ENCODE measurements around the gene RIMBP3C. TPM values are rescaled to one million over a fixed set of nuclear protein-coding genes. Genes with fewer than 3 reads are reported as not detected.
"Not testable (repeated sequence)": the region's sequence is repeated elsewhere in the genome, so short reads cannot be mapped to it uniquely, and the experiment has no call there.

RIMBP3C gene
- total RNA-seq, 4 donors from 2014 or later = not detected

GRCh38 chr22:21569459-21570170, 18.4 kb upstream of the RIMBP3C start:
- TF ChIP-seq, protein P1, sequence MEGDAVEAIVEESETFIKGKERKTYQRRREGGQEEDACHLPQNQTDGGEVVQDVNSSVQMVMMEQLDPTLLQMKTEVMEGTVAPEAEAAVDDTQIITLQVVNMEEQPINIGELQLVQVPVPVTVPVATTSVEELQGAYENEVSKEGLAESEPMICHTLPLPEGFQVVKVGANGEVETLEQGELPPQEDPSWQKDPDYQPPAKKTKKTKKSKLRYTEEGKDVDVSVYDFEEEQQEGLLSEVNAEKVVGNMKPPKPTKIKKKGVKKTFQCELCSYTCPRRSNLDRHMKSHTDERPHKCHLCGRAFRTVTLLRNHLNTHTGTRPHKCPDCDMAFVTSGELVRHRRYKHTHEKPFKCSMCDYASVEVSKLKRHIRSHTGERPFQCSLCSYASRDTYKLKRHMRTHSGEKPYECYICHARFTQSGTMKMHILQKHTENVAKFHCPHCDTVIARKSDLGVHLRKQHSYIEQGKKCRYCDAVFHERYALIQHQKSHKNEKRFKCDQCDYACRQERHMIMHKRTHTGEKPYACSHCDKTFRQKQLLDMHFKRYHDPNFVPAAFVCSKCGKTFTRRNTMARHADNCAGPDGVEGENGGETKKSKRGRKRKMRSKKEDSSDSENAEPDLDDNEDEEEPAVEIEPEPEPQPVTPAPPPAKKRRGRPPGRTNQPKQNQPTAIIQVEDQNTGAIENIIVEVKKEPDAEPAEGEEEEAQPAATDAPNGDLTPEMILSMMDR (IDR thresholded peaks at IDR 0.05) = no peak
- no peak for TF ChIP-seq POLR2A (IDR thresholded peaks at IDR 0.05)
- Histone ChIP-seq H3K9me3 (no peaks in the 10 kb centered on the region), H3K27me3 (no peaks in the 10 kb centered on the region), H3K36me3 (peaks cover 0 to 3% (median 0%) of the 10 kb centered on the region in 3 donors), H3K4me3 (peak overlapping the region in 2 of 4 donors; percentile 68 to 82), H3K27ac (peak overlapping the region in 2 of 4 donors; percentile 94 to 97), H3K4me1 (peaks cover 47 to 68% (median 55%) of the 10 kb centered on the region in 3 donors)
- DNase-seq = no peak
- intact Hi-C loops (cut with DNase I) = no loop called here
- 48 to 49% methylated on average over 8 of the region's 8 CpGs for WGBS, 2 donors

- H3K9me3 ChIP-seq; H3K27me3 ChIP-seq; DNase-seq; H3K36me3 ChIP-seq; intact Hi-C loops (cut with DNase I): not testable (repeated sequence)
- 23 to 50% methylated on average over 6 to 12 of the region's 12 CpGs for WGBS, 2 donors
- Histone ChIP-seq H3K4me3 (peak overlapping the region in 3 of 4 donors; percentile 68 to 82 (median 69)), H3K27ac (peak overlapping the region; percentile 92 to 97 (median 94)), H3K4me1 (peaks cover 41 to 62% (median 49%) of the 10 kb centered on the region in 3 donors)
Measured at GRCh38 chr22:21569076-21569427, 17.8 kb upstream of the RIMBP3C start.

GRCh38 chr22:21568347-21569075, 17.2 kb upstream of the RIMBP3C start:
- H3K36me3 ChIP-seq = peaks cover 0 to 3% (median 0%) of the 10 kb centered on the region in 3 donors
- intact Hi-C loops (cut with DNase I) = no loop called here
- peak overlapping the region; percentile 68 to 84 (median 76) for H3K4me3 ChIP-seq
- WGBS, 2 donors = 0 to 2% methylated on average over 16 to 24 of the region's 26 CpGs
- peaks cover 37 to 57% (median 45%) of the 10 kb centered on the region in 3 donors for H3K4me1 ChIP-seq
- no peaks in the 10 kb centered on the region for H3K27me3 ChIP-seq
- DNase-seq = no peak
- no peaks in the 10 kb centered on the region for H3K9me3 ChIP-seq
- no peak for TF ChIP-seq POLR2A (IDR thresholded peaks at IDR 0.05)
- TF ChIP-seq, protein P1 (IDR thresholded peaks at IDR 0.05) = no peak
- H3K27ac ChIP-seq = peak overlapping the region; percentile 92 to 97 (median 94)

DNA sequence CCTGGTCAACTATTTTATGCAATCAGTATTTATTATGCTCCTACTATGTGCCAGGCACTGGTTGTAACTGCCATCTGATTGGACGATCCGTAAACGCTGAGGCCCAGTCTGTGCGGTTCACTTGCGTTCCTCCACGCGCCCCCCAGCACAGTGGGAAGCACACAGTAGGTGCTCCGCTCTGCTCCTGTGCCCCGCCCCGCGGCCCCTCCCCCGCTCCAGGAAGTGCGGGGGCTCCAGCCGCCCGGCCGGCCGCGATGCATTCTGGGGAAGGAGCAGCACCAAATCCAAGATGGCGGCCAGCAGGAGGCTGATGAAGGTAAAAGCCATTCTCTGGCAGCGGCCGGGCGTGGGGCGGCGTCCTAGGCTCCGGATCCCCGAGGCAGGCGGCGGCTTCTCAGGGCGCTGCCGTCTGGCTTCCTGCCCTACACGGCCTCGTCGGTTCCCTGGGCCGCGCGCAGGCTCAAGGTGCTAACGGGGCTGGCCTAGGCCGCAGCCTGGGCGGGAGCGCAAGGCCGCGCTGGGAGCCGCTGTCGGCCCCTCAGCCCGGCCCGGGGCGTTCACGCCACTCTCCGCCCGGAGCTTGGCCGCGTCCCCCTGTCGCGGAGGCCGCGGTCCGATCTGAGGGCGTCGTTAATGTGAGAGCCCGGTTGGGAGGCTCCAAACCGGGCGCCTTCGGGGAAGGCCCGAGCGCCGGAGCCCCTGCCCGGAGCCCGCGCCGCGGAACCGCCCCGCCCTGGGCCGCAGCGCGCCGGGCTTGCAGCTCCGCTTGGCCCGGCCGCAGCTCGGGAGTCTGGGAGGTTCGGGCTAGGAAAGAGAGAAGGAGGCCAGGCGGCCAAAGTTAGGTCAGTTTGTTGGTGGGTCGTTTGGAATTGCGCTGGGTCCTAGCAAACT, 16.4 kb upstream of the RIMBP3C start, which contains the start of gene UBE2L3:
UBE2L3 (plus strand) TSS at position 259 of the 891 bp plus-strand sequence; CDS start at position 290, 31 bp downstream.
- intact Hi-C loops (cut with DNase I) = no loop called here

More for the DNA sequence above, 16.4 kb upstream of the RIMBP3C start, which contains the start of gene UBE2L3:
- 4% methylated on average over 8 of the region's 85 CpGs; no CpG with 5 or more reads in 1 of the 2 donors for WGBS, 2 donors
- no peak for DNase-seq
- Histone ChIP-seq H3K27me3 (no peaks in the 10 kb centered on the region), H3K36me3 (peaks cover 0 to 3% (median 0%) of the 10 kb centered on the region in 3 donors), H3K27ac (peak within 1 kb of the TSS; percentile 92 to 97 (median 94)), H3K9me3 (no peaks in the 10 kb centered on the region), H3K4me1 (peaks cover 32 to 49% (median 39%) of the 10 kb centered on the region in 3 donors), H3K4me3 (peak within 1 kb of the TSS; percentile 68 to 84 (median 76))
- peak in 1 of 4 donors; percentile 60 for TF ChIP-seq POLR2A (IDR thresholded peaks at IDR 0.05)
- TF ChIP-seq, protein P1 (IDR thresholded peaks at IDR 0.05) = no peak
